Measurements from ENCODE around the gene VAPB.

GRCh38 chr20:58450254-58450653 lies 61.2 kb downstream of the VAPB start:
- no peak for TF ChIP-seq POLR2A (IDR thresholded peaks at IDR 0.05)
- TF ChIP-seq, protein P1, sequence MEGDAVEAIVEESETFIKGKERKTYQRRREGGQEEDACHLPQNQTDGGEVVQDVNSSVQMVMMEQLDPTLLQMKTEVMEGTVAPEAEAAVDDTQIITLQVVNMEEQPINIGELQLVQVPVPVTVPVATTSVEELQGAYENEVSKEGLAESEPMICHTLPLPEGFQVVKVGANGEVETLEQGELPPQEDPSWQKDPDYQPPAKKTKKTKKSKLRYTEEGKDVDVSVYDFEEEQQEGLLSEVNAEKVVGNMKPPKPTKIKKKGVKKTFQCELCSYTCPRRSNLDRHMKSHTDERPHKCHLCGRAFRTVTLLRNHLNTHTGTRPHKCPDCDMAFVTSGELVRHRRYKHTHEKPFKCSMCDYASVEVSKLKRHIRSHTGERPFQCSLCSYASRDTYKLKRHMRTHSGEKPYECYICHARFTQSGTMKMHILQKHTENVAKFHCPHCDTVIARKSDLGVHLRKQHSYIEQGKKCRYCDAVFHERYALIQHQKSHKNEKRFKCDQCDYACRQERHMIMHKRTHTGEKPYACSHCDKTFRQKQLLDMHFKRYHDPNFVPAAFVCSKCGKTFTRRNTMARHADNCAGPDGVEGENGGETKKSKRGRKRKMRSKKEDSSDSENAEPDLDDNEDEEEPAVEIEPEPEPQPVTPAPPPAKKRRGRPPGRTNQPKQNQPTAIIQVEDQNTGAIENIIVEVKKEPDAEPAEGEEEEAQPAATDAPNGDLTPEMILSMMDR (IDR thresholded peaks at IDR 0.05), result no peak

Measured in lower leg skin (tissue), 3 donors.